ENCODE data around the gene ERCC2.

The ERCC2 gene

GRCh38 chr19:45333609-45334303 lies 36.6 kb downstream of the ERCC2 start:
- no peak for DNase-seq (ENCODE audit: low read depth)
- no peak overlapping the region for H3K4me3 ChIP-seq (ENCODE audit: low read depth, low read length)
- TF ChIP-seq CTCF (IDR thresholded peaks at IDR 0.05; ENCODE audit: insufficient read depth, low read depth, low read length, missing control alignments) = no peak

- TF ChIP-seq CTCF (IDR thresholded peaks at IDR 0.05; ENCODE audit: insufficient read depth, low read depth, low read length, missing control alignments) = no peak
- no peak for DNase-seq (ENCODE audit: low read depth)
- no peak overlapping the region for H3K4me3 ChIP-seq (ENCODE audit: low read depth, low read length)
Measured at GRCh38 chr19:45331411-45331810, 39.0 kb downstream of the ERCC2 start.

- no peak for TF ChIP-seq CTCF (IDR thresholded peaks at IDR 0.05; ENCODE audit: insufficient read depth, low read depth, low read length, missing control alignments)
- DNase-seq (ENCODE audit: low read depth) = no peak
Measured at GRCh38 chr19:45327404-45328143, 42.8 kb downstream of the ERCC2 start.

GRCh38 chr19:45324349-45324907 lies 45.9 kb downstream of the ERCC2 start:
- H3K4me3 ChIP-seq (ENCODE audit: low read depth, low read length) = no peak overlapping the region
- no peak for DNase-seq (ENCODE audit: low read depth)
- no peak for TF ChIP-seq CTCF (IDR thresholded peaks at IDR 0.05; ENCODE audit: insufficient read depth, low read depth, low read length, missing control alignments)

More at GRCh38 chr19:45327404-45328143, 42.8 kb downstream of the ERCC2 start:
- H3K4me3 ChIP-seq (ENCODE audit: low read depth, low read length) = no peak overlapping the region

GRCh38 chr19:45323671-45324081 lies 46.7 kb downstream of the ERCC2 start:
- H3K4me3 ChIP-seq (ENCODE audit: low read depth, low read length) = no peak overlapping the region
- no peak for TF ChIP-seq CTCF (IDR thresholded peaks at IDR 0.05; ENCODE audit: insufficient read depth, low read depth, low read length, missing control alignments)
- DNase-seq (ENCODE audit: low read depth) = no peak

- no peak for DNase-seq (ENCODE audit: low read depth)
- H3K4me3 ChIP-seq (ENCODE audit: low read depth, low read length) = no peak within 1 kb of the TSS
- TF ChIP-seq CTCF (IDR thresholded peaks at IDR 0.05; ENCODE audit: insufficient read depth, low read depth, low read length, missing control alignments) = no peak
Measured at GRCh38 chr19:45322744-45323281, 47.6 kb downstream of the ERCC2 start, which contains the start of gene CKM. CKM (minus strand) TSS chr19:45322875; CDS start chr19:45319713, 3,162 bp downstream.

Measured in GM12865 (cell line).